Measurements from ENCODE around the gene IFRD1. TPM values are rescaled to one million over a fixed set of nuclear protein-coding genes. Genes with fewer than 3 reads are reported as not detected.

Gene IFRD1
- total RNA-seq, 4 donors from 2014 or later: 88.5 to 99.4 (median 92.7) TPM

DNA sequence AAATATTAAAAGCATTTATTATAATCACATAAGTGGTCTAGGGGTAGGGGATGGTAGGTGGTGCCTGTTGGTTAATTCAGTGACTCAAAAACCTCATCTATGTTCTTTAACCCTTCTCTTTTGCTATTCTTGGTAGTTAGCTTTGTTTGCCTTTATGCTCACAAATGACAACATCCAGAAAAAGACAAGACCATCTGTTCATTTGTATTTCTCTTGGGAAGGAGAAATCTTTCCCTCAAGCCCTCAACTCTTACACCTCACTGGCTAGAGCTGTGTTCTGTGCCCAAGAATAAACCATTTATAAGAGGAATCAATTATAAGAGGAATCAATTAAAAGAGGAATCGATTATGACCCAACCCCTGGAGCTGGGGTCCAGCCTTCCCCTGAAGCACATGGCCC lies 10.8 kb upstream of the IFRD1 start:
- TF ChIP-seq, protein P1, sequence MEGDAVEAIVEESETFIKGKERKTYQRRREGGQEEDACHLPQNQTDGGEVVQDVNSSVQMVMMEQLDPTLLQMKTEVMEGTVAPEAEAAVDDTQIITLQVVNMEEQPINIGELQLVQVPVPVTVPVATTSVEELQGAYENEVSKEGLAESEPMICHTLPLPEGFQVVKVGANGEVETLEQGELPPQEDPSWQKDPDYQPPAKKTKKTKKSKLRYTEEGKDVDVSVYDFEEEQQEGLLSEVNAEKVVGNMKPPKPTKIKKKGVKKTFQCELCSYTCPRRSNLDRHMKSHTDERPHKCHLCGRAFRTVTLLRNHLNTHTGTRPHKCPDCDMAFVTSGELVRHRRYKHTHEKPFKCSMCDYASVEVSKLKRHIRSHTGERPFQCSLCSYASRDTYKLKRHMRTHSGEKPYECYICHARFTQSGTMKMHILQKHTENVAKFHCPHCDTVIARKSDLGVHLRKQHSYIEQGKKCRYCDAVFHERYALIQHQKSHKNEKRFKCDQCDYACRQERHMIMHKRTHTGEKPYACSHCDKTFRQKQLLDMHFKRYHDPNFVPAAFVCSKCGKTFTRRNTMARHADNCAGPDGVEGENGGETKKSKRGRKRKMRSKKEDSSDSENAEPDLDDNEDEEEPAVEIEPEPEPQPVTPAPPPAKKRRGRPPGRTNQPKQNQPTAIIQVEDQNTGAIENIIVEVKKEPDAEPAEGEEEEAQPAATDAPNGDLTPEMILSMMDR (IDR thresholded peaks at IDR 0.05; ENCODE audit: low read depth): no peak

DNA sequence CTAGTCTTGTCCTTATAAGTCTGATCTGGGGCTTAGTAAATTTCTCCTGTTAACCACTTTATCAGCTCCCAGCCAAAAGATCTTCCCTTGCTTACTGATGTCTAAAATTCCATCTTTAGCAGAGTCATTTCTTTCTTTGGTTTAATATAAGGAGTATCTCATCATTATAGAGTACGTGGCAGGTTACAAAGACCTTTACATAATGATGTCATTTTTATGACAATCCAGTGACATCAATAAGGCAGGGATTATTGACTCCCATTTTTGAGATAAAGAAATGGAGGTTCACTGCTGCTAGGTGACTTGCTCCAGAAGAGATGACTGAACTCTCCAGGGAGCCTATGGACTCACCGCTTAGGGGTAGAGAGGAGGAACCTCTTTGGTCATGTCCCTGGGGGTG lies 8.1 kb upstream of the IFRD1 start:
- TF ChIP-seq, protein P1 (IDR thresholded peaks at IDR 0.05; ENCODE audit: low read depth): no peak

DNA sequence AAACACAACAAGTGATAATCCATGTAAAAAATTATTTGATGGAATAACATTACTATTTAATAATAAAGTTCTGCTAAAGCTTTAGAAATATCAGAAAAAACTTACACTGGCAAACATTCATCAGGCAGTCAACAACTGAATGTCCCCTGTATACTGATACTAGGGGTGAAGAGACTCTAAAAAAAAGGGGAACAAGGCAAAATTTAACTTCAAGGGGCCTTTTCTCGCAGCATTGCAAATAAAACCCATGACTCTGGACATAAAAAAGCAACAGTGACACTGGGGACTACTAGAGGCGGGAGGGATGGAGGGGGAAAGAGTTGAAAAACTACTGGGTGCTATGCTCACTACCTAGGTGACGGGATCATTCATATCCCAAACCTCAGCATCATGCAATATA lies 5.8 kb upstream of the IFRD1 start:
- TF ChIP-seq, protein P1 (IDR thresholded peaks at IDR 0.05; ENCODE audit: low read depth): no peak

DNA sequence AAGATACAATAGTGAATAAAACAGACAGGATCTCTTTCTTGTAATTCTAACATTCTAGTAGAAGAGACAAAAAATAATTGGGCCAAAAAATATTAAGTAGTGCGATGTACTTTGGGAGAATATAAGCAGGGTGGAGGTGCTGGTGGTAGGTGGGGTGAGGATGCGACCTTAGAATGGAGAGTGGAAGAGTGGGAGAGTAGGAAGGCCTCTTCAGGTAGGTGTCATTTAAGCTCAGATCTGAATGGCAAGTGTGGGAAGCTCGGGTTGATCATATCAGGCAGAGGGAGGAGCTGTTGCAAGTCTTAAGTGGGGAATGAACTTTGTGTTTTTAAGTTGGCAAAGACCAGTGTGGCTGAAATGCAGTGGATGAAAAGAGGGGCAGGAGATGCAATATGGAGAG lies 3.8 kb upstream of the IFRD1 start:
- TF ChIP-seq, protein P1 (IDR thresholded peaks at IDR 0.05; ENCODE audit: low read depth): no peak

DNA sequence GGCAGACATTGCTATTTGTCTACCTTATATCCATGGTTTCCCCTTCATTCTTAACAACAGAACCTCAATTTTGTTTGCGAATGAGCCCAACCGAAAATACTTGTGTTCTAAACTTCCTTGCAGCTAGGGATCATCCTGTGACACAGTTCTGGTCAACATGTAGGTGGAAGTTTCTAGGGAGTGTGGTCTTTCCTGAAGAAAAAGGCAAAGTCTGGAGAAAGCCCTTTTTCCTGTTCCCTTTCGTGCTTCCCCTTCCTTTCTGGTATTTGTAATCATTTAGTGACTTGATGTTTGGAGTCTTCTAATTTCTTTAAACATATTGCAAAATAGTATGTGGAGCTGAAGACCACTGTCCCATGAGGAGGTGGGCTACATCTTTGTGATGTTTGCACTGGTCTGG lies 2.9 kb upstream of the IFRD1 start:
- TF ChIP-seq, protein P1 (IDR thresholded peaks at IDR 0.05; ENCODE audit: low read depth): no peak

DNA sequence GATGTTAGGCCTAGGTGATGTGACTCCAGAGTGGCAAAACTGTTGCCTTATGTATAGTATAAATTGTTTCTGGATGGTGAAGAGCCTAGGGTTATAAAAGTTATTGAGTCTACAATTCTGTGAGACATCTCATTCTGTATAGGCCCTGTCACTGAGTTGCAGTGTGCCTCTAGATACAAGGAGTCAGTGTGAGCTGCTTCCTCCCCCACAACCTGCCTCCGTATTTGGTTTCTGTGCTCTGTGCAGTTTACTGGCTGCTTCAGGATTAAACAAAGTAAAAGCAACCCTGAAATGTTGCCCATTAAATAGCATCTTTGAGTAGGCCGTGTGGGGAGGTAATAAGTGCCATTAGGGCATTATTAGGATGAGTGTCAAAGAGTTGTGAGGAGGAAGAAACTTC lies 1.9 kb upstream of the IFRD1 start:
- TF ChIP-seq, protein P1 (IDR thresholded peaks at IDR 0.05; ENCODE audit: low read depth): no peak

DNA sequence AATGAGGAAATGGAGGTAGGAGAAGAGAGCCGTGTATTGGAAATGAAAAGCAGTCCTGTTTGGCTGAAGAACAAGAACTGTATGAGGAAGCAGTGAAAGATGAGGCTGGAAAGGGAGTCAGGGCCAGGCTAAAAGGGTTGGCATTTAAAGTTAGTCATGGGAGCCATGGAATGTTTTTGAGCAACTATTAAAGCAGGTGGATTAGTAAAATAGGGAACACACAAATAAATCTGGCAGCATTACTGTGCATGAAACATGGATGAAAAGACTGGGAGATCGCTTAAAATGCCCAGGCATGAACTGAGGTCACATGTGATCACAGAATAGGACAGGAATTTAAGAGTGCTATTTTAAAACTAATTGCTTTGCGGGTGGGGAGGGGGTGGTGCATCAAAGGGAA lies 1.4 kb upstream of the IFRD1 start:
- TF ChIP-seq, protein P1 (IDR thresholded peaks at IDR 0.05; ENCODE audit: low read depth): no peak

Measured in subcutaneous adipose tissue (tissue), 4 donors.